ENCODE data around the gene SEMA4F. TPM values are rescaled to one million over a fixed set of nuclear protein-coding genes. Genes with fewer than 3 reads are reported as not detected.

The SEMA4F gene
- total RNA-seq: 10 to 100 TPM in 3 of 7 donors, 1 to 10 TPM in 4; 6.2 to 13.5 (median 7.4) TPM
- 1 to 10 TPM; 3.8 to 6.9 TPM for polyA plus RNA-seq
- long read RNA-seq, donor 1, full-length matches to known transcripts: 9 of 23 reads
- long read RNA-seq, donor 1, partial matches to known transcripts: 2 of 23 reads
- long read RNA-seq, donor 1, other reads (novel, unspliced or antisense): 12 of 23 reads
- long read RNA-seq, donor 2, full-length matches to known transcripts: 7 of 7 reads
- long read RNA-seq, donor 2, partial matches to known transcripts: 0 of 7 reads
- long read RNA-seq, donor 2, other reads (novel, unspliced or antisense): 0 of 7 reads
- long read RNA-seq, donor 3, full-length matches to known transcripts: 4 of 11 reads
- long read RNA-seq, donor 3, partial matches to known transcripts: 1 of 11 reads
- long read RNA-seq, donor 3, other reads (novel, unspliced or antisense): 6 of 11 reads

- Histone ChIP-seq H3K36me3 (no peaks in the 10 kb centered on the region), H3K9me3 (no peaks in the 10 kb centered on the region), H3K27ac (peak within 1 kb of the TSS in 1 of 2 donors; percentile 26), H3K4me3 (peak within 1 kb of the TSS; percentile 79), H3K4me1 (ENCODE audit: insufficient read depth) (peaks cover 2% of the 10 kb centered on the region), H3K27me3 (no peaks in the 10 kb centered on the region)
- intact Hi-C loops (cut with DNase I): loop anchor here in 1 of 4 donors (5.0 kb wide), 1 partner anchor 182 kb away; the partner anchor contains the start of gene MRPL53
- TF ChIP-seq CTCF (IDR thresholded peaks at IDR 0.05) (no peak), EP300 (IDR thresholded peaks at IDR 0.05) (no peak)
- peak; percentile 96 to 98 (median 97) for DNase-seq
- 1 to 2% (median 1%) methylated on average over 40 to 79 of the region's 79 CpGs for WGBS, 3 donors
These were observed at the start of gene SEMA4F for GRCh38 chr2:74653985-74654882. Gene SEMA4F (plus strand): TSS chr2:74654247. CDS start chr2:74654377, 130 bp downstream.

GRCh38 chr2:74606927-74607326, 47.1 kb upstream of the SEMA4F start:
- Histone ChIP-seq H3K27ac (no peak overlapping the region), H3K27me3 (no peaks in the 10 kb centered on the region), H3K36me3 (no peaks in the 10 kb centered on the region), H3K4me1 (ENCODE audit: insufficient read depth) (no peaks in the 10 kb centered on the region), H3K9me3 (no peaks in the 10 kb centered on the region), H3K4me3 (no peak overlapping the region)
- no peak for DNase-seq
- no peak for TF ChIP-seq EP300 (IDR thresholded peaks at IDR 0.05)
- no peak for TF ChIP-seq POLR2A (IDR thresholded peaks at IDR 0.05)
- TF ChIP-seq CTCF (IDR thresholded peaks at IDR 0.05): no peak
- WGBS, 3 donors: 37 to 49% (median 39%) methylated on average over 5 of the region's 5 CpGs
- intact Hi-C loops (cut with DNase I): loop anchor here in 1 of 4 donors (5.0 kb wide), 1 partner anchor 1835 kb away; no protein-coding TSS in a partner anchor

- TF ChIP-seq EP300 (IDR thresholded peaks at IDR 0.05) (no peak), POLR2A (IDR thresholded peaks at IDR 0.05) (no peak), CTCF (IDR thresholded peaks at IDR 0.05) (no peak)
- intact Hi-C loops (cut with DNase I): no loop called here
- no peaks in the 10 kb centered on the region for H3K27me3 ChIP-seq
These were observed 36.9 kb upstream of the SEMA4F start for GRCh38 chr2:74617122-74617521.

GRCh38 chr2:74618410-74619083, 35.5 kb upstream of the SEMA4F start:
- no peak for TF ChIP-seq CTCF (IDR thresholded peaks at IDR 0.05)
- no peaks in the 10 kb centered on the region for H3K4me1 ChIP-seq (ENCODE audit: insufficient read depth)
- WGBS, 3 donors: 68 to 79% (median 77%) methylated on average over 6 of the region's 6 CpGs
- no peaks in the 10 kb centered on the region for H3K9me3 ChIP-seq
- H3K27me3 ChIP-seq: no peaks in the 10 kb centered on the region
- H3K36me3 ChIP-seq: no peaks in the 10 kb centered on the region
- no peak overlapping the region for H3K27ac ChIP-seq
- DNase-seq: no peak
- intact Hi-C loops (cut with DNase I): no loop called here
- H3K4me3 ChIP-seq: no peak overlapping the region

More at GRCh38 chr2:74617122-74617521, 36.9 kb upstream of the SEMA4F start:
- Histone ChIP-seq H3K4me1 (ENCODE audit: insufficient read depth) (no peaks in the 10 kb centered on the region), H3K4me3 (no peak overlapping the region), H3K36me3 (no peaks in the 10 kb centered on the region), H3K27ac (no peak overlapping the region), H3K9me3 (no peaks in the 10 kb centered on the region)
- WGBS, 3 donors: 78 to 86% (median 86%) methylated on average over 3 of the region's 3 CpGs
- DNase-seq: no peak

Measured in ovary (tissue), 10 donors.